Measurements from ENCODE around the gene SPAG8. TPM values are rescaled to one million over a fixed set of nuclear protein-coding genes. Genes with fewer than 3 reads are reported as not detected.

The SPAG8 gene
- total RNA-seq, 2 experiments from 2014 or later, result 1.8 to 2.5 TPM

Other genes starting within 250 kb of the SPAG8 start
- gene TESK1, start 207.0 kb downstream of the SPAG8 start, total RNA-seq, result 10 to 100 TPM; 29.8 to 30.9 TPM
- 1 to 10 TPM; 5.4 to 7.1 TPM for gene CD72, start 193.8 kb downstream of the SPAG8 start, total RNA-seq
- 100 to 1,000 TPM; 195 to 202 TPM for gene SIT1, start 161.3 kb downstream of the SPAG8 start, total RNA-seq
- over 10,000 TPM in 1 of 2 experiments, 1,000 to 10,000 TPM in 1; 1,959 to 11,185 TPM for gene RMRP, start 154.2 kb downstream of the SPAG8 start, total RNA-seq
- 10 to 100 TPM; 30.7 to 30.9 TPM for gene CCDC107, start 154.0 kb downstream of the SPAG8 start, total RNA-seq
- gene ARHGEF39, start 147.1 kb downstream of the SPAG8 start, total RNA-seq, result 10 to 100 TPM; 11.8 to 13.5 TPM
- under 1 TPM in 1 of 2 experiments, not detected in 1; 0.40 TPM for gene CA9, start 138.3 kb downstream of the SPAG8 start, total RNA-seq
- gene TPM2, start 122.3 kb downstream of the SPAG8 start, total RNA-seq, result 10 to 100 TPM; 13.1 to 13.4 TPM
- gene TLN1, start 80.1 kb downstream of the SPAG8 start, total RNA-seq, result 100 to 1,000 TPM; 362 to 422 TPM
- gene CREB3, start 79.6 kb downstream of the SPAG8 start, total RNA-seq, result 10 to 100 TPM; 18.1 to 18.3 TPM
- 10 to 100 TPM; 42.8 to 44.1 TPM for gene GBA2, start 63.0 kb downstream of the SPAG8 start, total RNA-seq
- 10 to 100 TPM; 24.7 to 28.4 TPM for gene RGP1, start 63.0 kb downstream of the SPAG8 start, total RNA-seq
- gene MSMP, start 58.0 kb downstream of the SPAG8 start, total RNA-seq, result not detected
- 10 to 100 TPM in 1 of 2 experiments, 1 to 10 TPM in 1; 8.7 to 11.7 TPM for gene NPR2, start 20.7 kb downstream of the SPAG8 start, total RNA-seq
- gene HINT2, start 2.8 kb upstream of the SPAG8 start, total RNA-seq, result 10 to 100 TPM; 56.5 to 69.9 TPM
- not detected for gene FAM221B, start 16.5 kb upstream of the SPAG8 start, total RNA-seq
- gene TMEM8B, start 17.0 kb upstream of the SPAG8 start, total RNA-seq, result 1 to 10 TPM; 3.8 to 4.0 TPM
- not detected for gene OR13J1, start 58.1 kb upstream of the SPAG8 start, total RNA-seq
- not detected for gene HRCT1, start 93.9 kb upstream of the SPAG8 start, total RNA-seq
- not detected for gene SPAAR, start 97.2 kb upstream of the SPAG8 start, total RNA-seq
- gene OR2S2, start 145.9 kb upstream of the SPAG8 start, total RNA-seq, result not detected
- gene RECK, start 224.7 kb upstream of the SPAG8 start, total RNA-seq, result 1 to 10 TPM; 7.0 to 8.2 TPM